Effector CD8-positive, alpha-beta T cell (primary cell): ENCODE data around the gene AMPD2.
A peak's percentile ranks its signal among the peaks of the same experiment; 100 is the strongest.

Source experiments
- DNase-seq: peaks from one replicate; lab custom pipeline; 2025; lab: John Stamatoyannopoulos, UW
- total RNA-seq, 4 experiments: gene quantifications; one replicate each; lab custom pipeline; 2026; lab: John Stamatoyannopoulos, UW

Gene AMPD2
- 65.9 to 180 (median 89.1) reads per million in 4 experiments for total RNA-seq

DNA sequence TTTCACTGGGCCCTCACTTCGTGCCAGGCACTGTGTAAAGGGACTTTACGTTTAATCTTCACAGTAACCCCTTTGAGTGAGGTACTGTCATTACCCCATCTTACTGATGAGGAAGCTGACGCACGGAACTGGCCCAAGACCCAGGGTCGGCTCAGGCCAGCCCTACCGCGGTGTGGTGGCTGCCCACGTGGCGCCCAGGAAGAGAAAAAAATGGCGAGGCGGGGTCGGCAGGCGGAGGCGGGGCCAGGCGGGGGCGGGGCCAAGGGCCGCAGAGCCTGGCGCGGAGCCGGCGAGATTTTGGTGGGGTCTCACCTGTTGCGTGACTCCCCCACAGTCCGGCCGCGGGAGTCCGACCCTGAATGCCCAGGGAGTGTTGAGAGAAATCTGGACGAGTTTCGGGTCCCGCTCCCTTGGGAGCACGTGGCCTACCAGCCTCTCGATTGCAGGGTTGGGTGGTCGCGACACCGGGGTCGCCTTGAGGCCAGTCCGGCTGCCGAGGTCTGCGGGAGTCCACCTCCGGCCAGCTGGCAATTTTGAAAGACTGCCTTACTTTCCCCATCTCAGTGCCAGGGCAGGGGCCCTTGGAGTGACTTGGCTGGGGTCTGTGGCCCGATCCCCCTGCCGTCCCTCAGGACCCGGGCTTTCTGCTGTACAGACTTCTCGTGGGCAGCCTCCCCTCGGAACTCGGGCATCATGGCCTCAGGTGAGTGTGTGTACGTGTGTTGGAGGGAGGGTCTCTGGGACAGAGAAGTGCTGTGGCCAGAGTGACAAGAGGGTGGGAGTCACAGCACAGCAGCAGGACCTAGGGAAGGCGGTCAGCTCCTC is at the start of gene AMPD2, which contains the start of gene GNAT2:
Gene AMPD2 (plus strand): TSS at position 262 of the 825 bp plus-strand sequence. CDS start 1,339 bp downstream, outside the sequence.
Gene GNAT2 (minus strand): TSS at position 41 of the 825 bp plus-strand sequence. CDS start 6,746 bp downstream, outside the sequence.
- peak; percentile 53 for DNase-seq

DNA sequence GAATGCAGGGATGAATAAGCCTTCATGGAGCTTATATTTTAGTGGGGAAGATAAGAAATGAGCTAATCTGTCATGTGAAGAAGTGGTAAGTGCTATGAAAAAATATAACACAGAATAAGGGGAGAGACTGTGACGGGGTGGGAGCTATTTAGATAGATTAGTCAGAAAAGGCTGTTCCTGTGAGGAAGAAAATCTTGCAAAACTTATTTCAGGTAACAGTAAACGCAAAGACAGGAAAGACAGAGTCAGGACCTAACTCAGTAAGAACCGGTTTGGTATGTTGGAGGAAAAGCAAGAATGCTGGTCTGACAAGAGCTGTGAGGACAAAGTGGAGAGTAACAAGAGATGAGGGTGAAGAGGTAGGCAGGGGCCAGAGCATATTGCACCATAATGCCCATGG is 49.2 kb upstream of the AMPD2 start:
- DNase-seq, result no peak

DNA sequence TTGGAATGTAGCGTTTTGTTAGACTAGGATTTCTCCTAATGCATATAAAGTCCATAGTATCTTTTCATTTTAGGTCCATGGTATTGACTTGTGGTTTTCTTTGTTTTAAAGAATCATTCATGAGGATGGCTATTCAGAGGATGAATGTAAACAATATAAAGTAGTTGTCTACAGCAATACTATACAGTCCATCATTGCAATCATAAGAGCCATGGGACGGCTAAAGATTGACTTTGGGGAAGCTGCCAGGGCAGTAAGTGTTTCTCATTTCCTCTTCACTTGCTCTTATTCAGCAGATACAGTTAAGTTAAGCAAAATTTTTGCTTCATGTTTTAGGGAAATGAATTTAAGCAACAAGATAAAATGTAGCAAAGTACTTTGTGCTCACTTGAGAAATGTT is 45.9 kb upstream of the AMPD2 start:
- no peak for DNase-seq

DNA sequence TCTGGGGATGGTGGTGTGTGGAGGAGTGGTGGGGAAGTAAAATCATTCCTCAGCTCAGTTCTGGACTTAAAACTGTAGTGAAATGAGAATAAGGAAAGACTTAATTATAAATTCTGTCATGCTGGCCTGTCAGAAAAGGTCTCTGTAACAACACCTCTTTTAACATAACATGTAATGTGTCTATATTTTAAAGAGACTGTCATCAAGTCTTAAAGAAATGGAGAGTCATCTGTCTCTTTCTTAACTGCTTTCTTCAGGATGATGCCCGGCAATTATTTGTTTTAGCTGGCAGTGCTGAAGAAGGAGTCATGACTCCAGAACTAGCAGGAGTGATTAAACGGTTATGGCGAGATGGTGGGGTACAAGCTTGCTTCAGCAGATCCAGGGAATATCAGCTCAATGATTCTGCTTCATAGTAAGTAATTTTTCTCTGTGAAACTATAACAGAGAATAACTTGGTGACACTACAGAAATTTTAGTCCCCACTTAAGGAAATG is 40.6 kb upstream of the AMPD2 start:
- DNase-seq, result no peak

DNA sequence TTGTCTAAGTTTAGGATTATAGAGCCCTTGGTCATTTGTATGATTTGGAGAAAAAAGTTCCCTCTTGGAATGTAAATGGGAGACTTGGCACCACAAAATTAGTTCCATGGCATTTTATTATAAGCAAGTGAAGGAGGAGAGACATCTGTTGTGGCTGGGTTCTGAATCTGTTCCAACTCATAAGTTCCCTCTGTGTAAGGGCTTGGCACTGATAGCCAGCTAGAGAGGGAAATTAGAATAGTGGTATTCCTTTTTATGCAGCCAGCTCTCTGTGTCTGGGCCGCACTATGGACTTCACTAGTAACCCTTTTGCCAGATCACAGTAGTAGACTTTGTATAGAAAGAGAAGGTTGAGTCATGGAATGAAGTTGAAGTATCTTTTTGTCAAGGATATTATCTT is 40.1 kb upstream of the AMPD2 start:
- no peak for DNase-seq

DNA sequence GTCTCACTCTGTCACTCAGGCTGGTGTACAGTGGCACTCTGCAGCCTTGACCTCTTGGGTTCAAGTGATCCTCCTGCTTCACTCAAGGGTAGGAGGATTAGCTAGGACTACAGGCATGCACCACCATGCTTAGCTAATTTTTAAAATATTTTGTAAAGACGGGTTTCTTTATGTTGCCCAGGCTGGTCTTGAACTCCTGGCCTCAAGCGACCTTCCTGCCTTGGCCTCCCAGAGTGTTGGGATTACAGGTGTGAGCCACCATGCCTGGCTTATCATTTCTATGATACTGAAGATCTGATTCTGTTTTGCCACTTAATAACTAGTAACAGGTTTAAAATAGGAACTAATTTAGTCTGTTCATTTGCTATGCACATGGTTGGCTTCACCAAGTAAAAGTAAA is 37.6 kb upstream of the AMPD2 start:
- no peak for DNase-seq

DNA sequence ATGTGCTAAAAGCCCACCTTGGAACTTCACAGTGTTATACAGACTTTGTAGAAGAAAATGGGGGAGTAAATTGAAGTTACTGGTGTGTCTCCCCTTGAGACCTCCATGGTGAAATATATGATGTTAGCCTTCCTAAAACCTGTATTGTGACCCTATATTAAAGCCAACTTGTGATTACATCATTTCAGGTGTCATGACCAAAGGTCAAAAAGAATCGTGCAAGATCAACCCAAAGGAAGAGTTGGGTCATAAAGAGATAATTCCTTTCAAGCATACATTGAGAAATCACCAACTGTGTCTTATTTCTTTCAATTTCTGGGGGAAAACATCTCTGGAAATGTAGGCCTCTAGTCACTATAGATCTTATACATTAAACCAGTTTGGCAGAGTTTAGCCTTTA is 34.9 kb upstream of the AMPD2 start:
- DNase-seq, result no peak

DNA sequence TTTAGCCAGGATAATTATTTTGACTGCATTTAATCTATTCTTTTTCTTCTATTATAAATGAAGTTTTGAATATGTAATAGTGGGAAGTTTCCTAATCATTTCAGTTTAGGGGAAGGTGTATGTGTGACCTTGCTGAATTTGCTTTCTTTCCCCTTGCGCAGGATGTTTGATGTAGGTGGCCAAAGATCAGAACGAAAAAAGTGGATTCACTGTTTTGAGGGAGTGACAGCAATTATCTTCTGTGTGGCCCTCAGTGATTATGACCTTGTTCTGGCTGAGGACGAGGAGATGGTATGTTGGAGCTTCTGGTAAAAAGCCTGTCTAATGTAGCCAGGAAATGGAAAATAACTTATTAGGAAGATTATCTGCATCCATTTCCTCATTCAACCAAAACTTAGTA is 33.6 kb upstream of the AMPD2 start:
- DNase-seq, result no peak

DNA sequence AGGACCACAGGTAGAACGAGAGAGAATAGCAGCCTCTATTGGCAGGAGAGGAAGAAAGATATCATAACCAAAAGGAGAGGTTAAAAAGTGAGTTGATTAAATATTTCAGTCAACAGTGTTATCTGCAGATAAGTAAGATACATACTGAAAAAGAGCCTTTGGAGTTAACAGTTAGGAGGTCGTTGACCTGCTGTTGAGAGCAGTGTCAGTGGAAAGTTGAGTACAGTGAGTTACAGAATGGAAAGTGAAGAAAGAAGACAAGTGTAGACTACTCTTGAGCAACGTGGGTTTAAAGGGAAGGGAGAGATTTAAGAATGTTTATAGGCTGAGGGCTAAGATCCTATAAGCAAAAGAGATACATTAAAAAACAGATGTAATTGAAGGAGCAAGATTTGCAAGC is 30.5 kb upstream of the AMPD2 start:
- no peak for DNase-seq

DNA sequence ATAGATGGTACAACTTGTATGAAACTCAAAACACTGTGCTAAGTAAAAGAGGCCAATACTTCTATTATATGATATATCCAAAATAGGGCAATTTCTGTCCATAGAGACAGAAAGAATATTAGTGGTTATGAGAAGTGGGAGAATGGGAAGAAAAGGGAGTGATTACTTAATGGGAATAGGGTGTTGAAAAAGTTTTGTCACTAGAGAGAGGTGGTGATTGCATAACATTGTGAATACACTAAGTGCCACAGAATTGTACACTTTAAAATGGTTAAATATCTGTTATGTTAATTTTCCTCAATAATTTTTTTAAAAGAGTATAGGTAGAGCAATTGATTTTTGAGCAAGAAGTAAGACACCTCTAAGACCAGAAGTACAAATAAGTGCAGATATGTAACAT is 30.0 kb upstream of the AMPD2 start:
- no peak for DNase-seq

DNA sequence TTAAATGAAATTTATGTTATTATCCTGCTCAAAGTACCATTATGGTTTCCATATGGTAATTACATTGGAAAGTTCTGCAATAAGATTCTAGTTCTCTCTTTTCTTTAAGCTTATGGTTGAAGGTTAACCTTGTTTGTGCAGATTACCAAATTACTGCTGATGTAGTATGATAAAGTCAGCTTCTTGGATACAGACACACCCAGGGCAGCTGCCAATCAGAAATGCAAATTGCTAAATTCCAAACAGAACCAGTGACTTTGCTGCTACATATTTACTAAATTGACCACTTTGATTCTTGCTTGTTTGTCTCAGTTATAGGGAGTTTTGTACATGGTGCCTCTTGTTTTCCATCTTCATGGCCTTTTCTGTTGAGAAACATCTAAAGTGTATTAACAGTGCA is 26.7 kb upstream of the AMPD2 start:
- no peak for DNase-seq

DNA sequence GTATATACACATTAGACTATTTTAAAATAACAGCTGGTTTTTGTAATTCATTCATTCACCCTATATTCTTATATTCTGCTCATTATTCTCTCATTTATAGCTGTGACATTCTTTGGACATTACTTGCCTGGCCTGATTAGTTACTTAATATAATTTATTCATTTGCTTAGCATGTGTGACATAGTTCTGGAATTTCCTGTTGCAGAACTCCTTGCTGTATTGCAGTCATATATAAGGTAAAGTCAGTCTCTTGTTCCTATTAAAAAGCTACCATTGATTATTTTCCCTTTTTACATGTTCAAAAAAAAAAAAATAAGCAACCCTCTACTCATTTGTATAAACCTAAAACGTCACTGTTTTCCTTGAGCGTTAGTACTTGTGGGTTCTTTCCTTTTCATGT is 24.1 kb upstream of the AMPD2 start:
- no peak for DNase-seq

DNA sequence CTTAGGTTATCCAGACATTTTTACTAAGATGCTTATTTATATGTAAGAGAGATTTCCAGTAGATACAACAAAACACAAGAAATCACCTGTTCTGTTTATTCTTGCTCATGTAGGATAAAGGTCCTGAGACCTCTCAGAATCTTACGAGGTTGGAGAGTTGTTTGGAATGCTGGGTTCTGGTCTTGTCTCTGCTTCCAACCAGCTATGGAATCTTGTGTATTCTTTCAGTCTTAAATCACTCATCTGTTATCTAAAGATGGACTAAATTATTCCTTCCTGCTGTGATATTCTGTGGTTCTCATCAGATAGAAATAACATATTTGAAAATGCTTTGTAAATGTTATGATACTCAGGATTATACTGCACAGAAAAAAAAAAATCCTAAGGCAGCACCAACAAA is 21.5 kb upstream of the AMPD2 start:
- DNase-seq, result no peak

DNA sequence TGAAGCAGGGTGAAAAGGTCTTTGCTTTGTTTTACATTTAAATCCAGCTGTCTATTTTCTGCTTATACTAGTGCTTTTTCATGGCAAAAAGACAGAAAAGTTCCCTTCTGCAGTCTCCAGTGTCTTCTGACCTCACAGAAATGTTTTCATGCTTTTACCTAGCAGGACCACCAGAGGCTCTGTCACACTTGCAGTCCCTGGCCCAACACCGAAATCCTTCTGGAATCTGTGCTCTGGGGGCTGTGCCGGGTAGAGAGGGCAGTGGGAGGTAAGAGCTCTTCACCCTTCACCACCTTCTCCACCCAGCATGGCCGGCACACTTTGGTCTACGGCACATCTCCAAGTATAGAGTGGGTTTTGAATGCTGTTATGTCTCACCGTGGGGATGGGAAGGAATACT is 21.0 kb upstream of the AMPD2 start:
- DNase-seq, result no peak

DNA sequence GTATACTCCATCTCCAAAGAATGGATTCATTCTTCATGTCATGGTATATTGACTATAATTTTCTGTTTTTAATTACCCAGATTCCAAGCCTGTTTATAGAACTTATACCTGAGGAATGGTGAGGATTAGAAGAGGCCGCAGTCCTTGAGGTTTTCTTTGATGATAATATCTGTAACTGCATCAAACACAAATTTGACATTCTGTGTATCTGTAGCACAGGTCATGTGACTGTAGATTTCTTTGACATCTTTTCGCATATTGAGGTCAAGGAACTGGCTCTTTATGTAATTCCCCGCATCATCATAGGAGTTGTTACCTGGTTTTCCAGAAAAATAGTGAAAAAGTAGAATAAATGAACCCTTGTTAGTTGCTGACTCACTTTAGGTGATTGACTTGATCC is 16.4 kb upstream of the AMPD2 start:
- DNase-seq, result no peak

DNA sequence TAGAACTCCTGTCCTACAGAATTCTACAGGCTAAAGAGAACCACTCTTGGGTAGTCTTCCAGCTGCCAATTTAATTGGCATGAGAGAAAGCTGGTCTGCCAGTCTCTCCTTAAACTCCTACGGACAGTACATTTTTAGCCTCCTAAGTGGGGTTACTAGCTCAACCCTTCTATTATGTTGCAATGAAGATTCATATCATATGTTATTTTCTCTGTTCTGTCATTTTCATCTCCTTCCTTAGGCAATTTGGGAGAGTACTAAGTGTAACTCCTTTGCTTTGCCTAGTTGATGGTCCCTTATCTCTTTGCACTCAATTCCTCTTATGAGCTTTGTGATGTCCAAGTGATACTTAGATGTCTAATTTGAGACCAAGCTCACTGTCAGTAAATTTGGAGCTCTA is 14.3 kb upstream of the AMPD2 start:
- DNase-seq, result no peak

DNA sequence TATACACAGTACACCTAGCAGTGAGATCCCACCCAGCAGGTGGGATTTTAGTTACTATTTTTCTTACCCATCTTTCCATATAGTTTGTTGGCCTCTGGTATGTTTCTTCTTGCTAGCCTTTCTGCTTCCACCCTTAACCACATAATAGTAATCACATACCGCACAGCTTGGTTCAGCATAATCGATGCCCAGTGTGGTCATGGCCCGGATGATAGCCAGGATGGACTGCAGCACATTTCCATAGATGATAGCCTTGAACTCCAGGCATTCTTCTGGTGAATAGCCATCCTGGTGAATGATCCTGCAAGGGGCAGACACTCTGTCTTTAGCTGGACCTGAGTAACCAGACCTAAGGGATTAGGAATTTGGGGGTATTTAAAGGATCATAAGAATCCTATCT is 9.8 kb upstream of the AMPD2 start:
- DNase-seq, result no peak

DNA sequence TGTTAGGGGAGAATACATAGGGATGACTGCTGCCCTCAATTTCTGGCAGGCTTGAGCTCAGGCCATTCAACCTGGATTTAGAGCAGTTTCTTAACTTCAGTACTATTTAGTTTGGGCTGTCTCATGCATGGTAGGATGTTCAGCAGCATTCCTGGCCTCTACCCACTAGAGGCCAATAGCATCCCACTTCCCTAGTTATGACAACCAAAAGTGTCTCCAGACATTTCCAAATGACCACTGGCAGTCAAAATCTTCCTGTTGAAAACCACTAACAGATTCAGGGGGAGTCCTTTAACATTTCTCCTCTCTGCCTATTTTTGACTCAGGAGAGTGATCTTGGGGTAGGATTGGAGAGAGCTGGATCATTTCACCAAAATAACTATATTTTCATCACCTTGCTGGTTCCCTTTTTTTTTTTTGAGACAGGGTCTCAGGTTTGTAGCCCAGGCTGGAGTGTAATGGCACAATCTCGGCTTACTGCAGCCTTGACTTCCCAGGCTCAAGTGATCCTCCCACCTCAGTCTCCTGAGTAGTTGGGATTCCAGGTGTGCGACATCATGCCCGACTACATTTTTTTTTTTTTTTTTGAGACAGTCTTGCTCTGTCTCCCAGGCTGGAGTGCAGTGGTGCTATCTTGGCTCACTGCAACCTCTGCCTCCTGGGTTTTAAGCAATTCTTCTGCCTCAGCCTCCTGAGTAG is 8.9 kb upstream of the AMPD2 start:
- no peak for DNase-seq

DNA sequence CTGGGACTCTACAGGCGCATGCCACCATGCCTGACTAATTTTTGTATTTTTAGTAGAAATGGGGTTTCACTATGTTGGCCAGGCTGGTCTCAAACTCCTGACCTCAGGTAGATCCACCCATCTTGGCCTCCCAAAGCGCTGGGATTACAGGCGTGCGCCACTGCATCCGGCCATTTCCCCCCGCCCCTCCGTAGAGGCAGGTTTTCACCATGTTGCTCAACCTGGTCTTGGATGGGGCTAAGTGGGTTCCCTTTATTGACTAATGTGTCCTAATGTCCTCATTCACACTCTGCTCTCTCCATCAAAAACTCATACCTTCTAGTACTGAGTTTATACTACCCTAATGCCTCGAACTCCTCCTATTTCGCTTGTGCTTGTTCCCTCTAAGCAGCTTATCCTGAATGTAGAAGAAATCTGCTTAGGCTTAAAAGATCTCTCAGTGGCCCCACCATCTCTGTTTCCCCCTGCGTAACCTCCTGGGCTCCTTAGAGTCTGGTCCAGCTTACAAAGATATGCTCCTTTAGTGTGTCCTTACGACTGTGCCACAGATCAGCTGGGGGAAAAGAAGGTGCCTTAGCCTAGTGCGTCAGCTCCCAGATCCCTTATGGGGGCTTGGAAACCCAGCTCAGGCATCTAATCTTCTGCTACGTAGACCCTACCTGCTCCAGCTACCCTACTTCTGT is 8.2 kb upstream of the AMPD2 start:
- DNase-seq, result no peak

DNA sequence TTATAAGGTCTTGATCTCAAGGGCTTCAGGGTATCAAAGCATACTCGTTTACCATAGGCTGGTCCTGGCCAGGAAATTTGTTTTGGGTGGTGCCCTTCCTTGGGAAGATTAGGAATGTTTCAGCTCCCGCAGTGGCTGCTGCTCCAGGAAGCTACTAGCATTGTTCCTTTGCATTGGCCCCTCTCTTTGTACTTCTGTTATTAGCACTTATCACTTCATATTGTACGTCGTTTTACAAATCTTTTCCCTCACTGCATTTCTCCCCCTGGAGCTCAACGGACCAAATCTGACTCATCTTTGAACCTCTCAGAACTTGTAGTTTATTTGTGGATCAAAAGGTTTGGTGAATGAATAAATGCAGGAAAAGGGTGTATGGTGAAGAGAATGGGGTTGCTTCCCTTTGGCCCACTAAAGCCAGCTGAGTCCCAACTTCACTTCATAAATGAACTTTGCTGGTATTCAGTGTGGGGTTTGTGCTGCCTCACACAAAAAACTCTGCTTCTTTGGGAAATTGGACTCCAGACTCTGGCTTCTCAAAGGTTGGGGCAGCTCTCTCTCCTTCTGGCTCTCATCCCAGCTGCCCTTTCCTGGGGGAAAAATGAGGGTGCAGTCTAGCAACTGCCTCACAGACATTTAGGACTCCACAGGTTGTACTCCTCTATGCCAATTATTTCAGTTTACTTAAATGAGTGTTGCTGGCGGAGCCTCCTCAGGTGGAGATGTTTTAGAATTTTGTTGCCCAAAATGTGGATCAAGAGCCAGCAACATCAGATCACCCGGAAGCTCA is 6.1 kb upstream of the AMPD2 start:
- no peak for DNase-seq

DNA sequence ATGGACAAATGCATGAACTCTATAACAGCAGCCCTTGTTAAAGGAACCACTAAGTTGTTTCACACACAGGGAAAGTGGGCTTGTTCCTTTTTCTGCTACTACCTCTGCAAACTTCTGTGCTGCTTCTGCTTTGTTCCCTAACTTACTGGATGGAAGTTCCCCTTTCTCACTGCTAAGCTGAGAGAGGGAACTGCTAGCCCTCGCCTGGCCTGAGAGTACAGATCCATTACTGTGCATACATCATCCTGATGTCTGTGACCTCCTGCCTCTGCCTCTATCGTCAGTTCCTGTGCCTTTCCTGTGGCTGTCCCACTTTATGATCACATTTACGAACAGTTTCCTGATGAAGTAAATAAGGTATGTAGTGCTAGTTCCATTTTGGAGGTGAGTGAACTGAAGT is 3.8 kb upstream of the AMPD2 start:
- DNase-seq, result no peak

DNA sequence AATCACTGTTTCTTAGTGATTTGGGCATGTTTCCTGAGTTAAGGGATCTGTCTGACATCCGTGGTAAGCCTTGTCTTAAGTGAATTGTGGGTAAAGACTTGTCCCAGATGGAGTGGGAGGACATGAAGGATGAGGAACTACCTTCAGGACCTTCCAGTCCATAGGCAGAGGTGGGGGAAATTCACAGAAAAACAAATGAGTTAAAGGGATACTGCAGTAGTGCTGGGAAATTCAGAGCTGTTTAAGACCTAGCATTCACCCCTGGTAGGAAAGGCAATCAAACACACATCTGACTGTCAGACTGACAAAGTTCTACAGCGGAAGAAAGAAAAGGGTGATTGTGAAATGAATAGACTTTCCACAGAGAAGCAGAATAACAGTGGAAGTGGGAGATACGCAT is 3.2 kb upstream of the AMPD2 start:
- DNase-seq, result no peak
